Sigmoid colon (tissue), 7 donors: ENCODE measurements around the gene SSR1. TPM values are rescaled to one million over a fixed set of nuclear protein-coding genes. Genes with fewer than 3 reads are reported as not detected.

Source experiments
- DNase-seq: peaks from one replicate; pipeline ENCODE4 v3.0.0-alpha.2; 2019
- H3K27ac ChIP-seq, 4 donors: fragments of 200-600 bp; sonication (generic); one replicate each; pipeline ENCODE4 v1.5.1; 2016 to 2019; ENCODE audit warnings: mild to moderate bottlenecking in 1 of 4
- H3K27me3 ChIP-seq, 3 donors: fragments of 200-600 bp; sonication (generic); one replicate each; pipeline ENCODE4 v1.5.1; 2019; ENCODE audit warnings: mild to moderate bottlenecking in 1 of 3
- H3K36me3 ChIP-seq, 4 donors: fragments of 200-600 bp; sonication (generic); one replicate each; pipeline ENCODE4 v1.5.1; 2016 to 2019
- H3K4me1 ChIP-seq, 4 donors: fragments of 200-600 bp; sonication (generic); one replicate each; pipeline ENCODE4 v1.5.1; 2017 to 2019
- H3K4me3 ChIP-seq, 4 donors: fragments of 200-600 bp; sonication (generic); one replicate each; pipeline ENCODE4 v1.5.1; 2017 to 2019; ENCODE audit warnings: mild to moderate bottlenecking in 2 of 4, moderate library complexity in 1 of 4
- H3K9me3 ChIP-seq, 4 donors: fragments of 200-600 bp in 3 of 4; sonication (generic) in 3 of 4; one replicate each; pipeline versions ENCODE4 v1.5.1 to v1.6.1; 2013 to 2019
- CTCF ChIP-seq, 4 experiments: fragments of 450-650 bp in 3 of 4; fragments of 200-600 bp in 1 of 4; IDR thresholded peaks; one replicate each; pipeline ENCODE4 v1.5.1; 2016 to 2019; ENCODE audit warnings: antibody characterized with exemption in 4 of 4, mild to moderate bottlenecking in 3 of 4, moderate library complexity in 2 of 4
- EP300 ChIP-seq, 4 donors: sonication (generic); formaldehyde crosslinking; IDR thresholded peaks; one replicate each; pipeline ENCODE4 v1.6.1; 2017; ENCODE audit warnings: antibody characterized with exemption in 4 of 4
- POLR2A ChIP-seq, 2 donors: fragments of 450-650 bp; IDR thresholded peaks; one replicate each; pipeline ENCODE4 v1.6.1; 2016; ENCODE audit warnings: antibody characterized with exemption in 2 of 2, mild to moderate bottlenecking in 2 of 2, moderate library complexity in 2 of 2
- POLR2AphosphoS5 ChIP-seq, 4 donors: sonication (generic); formaldehyde crosslinking; IDR thresholded peaks; one replicate each; pipeline ENCODE4 v1.6.1; 2017; ENCODE audit warnings: antibody characterized with exemption in 4 of 4
- WGBS, 2 donors: extraction: QIAGEN DNeasy Blood & Tissue Kit; methylation state at CpG; one replicate each; pipeline ENCODE4 v1.1.7; 2013; 5-methylcytosine and 5-hydroxymethylcytosine counted together
- intact Hi-C: fragments of 100-400 bp; cut with DNase I; formaldehyde crosslinking; loops from one replicate; pipeline ENCODE4 v1.15.1; 2023
- polyA plus RNA-seq, 3 donors: library from polyadenylated mRNA; stranded (reverse); fragments of 200-250 nt; gene quantifications; one replicate each; pipeline ENCODE4 v1.2.3, GENCODE V29; 2013
- total RNA-seq, 4 donors: library from RNA; depleted of rRNA; stranded (reverse); fragments of >200 nt; gene quantifications; one replicate each; pipeline ENCODE4 v1.1.0, GENCODE V29; 2016
- donor health status: healthy with polysubstance abuse.
- donor health status: Bipolar disorder and iron deficiency.
- donor health status: healthy.

The SSR1 gene
- total and polyA plus RNA-seq, 7 donors: 10.8 to 55.1 (median 29.7) TPM

- Histone ChIP-seq H3K4me3 (no peak overlapping the region), H3K27me3 (no peaks in the 10 kb centered on the region), H3K36me3 (peaks cover 16 to 54% (median 40%) of the 10 kb centered on the region in 4 donors), H3K27ac (peak overlapping the region in 1 of 4 donors; percentile 27), H3K4me1 (no peaks in the 10 kb centered on the region), H3K9me3 (peaks cover 0 to 6% (median 3%) of the 10 kb centered on the region in 4 donors)
- intact Hi-C loops: no loop called here
- no peak for DNase-seq
- WGBS, 2 donors: 90% methylated on average over 6 of the region's 6 CpGs
- TF ChIP-seq POLR2AphosphoS5 (IDR thresholded peaks at IDR 0.05) (no peak), POLR2A (IDR thresholded peaks at IDR 0.05) (no peak), EP300 (IDR thresholded peaks at IDR 0.05) (no peak), CTCF (IDR thresholded peaks at IDR 0.05) (no peak)
These were observed 61.2 kb downstream of the SSR1 start for GRCh38 chr6:7251646-7252260.

- H3K27ac ChIP-seq: no peak overlapping the region
- no peak overlapping the region for H3K4me3 ChIP-seq
- H3K36me3 ChIP-seq: peaks cover 16 to 64% (median 49%) of the 10 kb centered on the region in 4 donors
- 93 to 94% methylated on average over 8 of the region's 8 CpGs for whole genome bisulfite sequencing, 2 donors
- H3K9me3 ChIP-seq: peaks cover 0 to 2% (median under 1%) of the 10 kb centered on the region in 4 donors
- H3K27me3 ChIP-seq: no peaks in the 10 kb centered on the region
- no peak for TF ChIP-seq POLR2AphosphoS5 (IDR thresholded peaks at IDR 0.05)
- TF ChIP-seq EP300 (IDR thresholded peaks at IDR 0.05): no peak
- TF ChIP-seq POLR2A (IDR thresholded peaks at IDR 0.05): no peak
- TF ChIP-seq CTCF (IDR thresholded peaks at IDR 0.05): no peak
- DNase-seq: no peak
- intact Hi-C loops: no loop called here
- H3K4me1 ChIP-seq: no peaks in the 10 kb centered on the region
These were observed 62.2 kb downstream of the SSR1 start for GRCh38 chr6:7250812-7251211.

GRCh38 chr6:7249946-7250643 is 62.9 kb downstream of the SSR1 start:
- no peak overlapping the region for H3K4me3 ChIP-seq
- no peaks in the 10 kb centered on the region for H3K9me3 ChIP-seq
- H3K27me3 ChIP-seq: no peaks in the 10 kb centered on the region
- no peak overlapping the region for H3K27ac ChIP-seq
- TF ChIP-seq POLR2A (IDR thresholded peaks at IDR 0.05): no peak
- no peak for TF ChIP-seq EP300 (IDR thresholded peaks at IDR 0.05)
- TF ChIP-seq CTCF (IDR thresholded peaks at IDR 0.05): no peak
- TF ChIP-seq POLR2AphosphoS5 (IDR thresholded peaks at IDR 0.05): no peak
- WGBS, 2 donors: 56 to 67% methylated on average over 7 of the region's 7 CpGs
- intact Hi-C loops: no loop called here
- H3K4me1 ChIP-seq: no peaks in the 10 kb centered on the region
- peaks cover 16 to 70% (median 52%) of the 10 kb centered on the region in 4 donors for H3K36me3 ChIP-seq
- no peak for DNase-seq

- H3K36me3 ChIP-seq: peaks cover 16 to 70% (median 53%) of the 10 kb centered on the region in 4 donors
- no peak for DNase-seq
- TF ChIP-seq EP300 (IDR thresholded peaks at IDR 0.05) (no peak), POLR2A (IDR thresholded peaks at IDR 0.05) (no peak), CTCF (IDR thresholded peaks at IDR 0.05) (no peak), POLR2AphosphoS5 (IDR thresholded peaks at IDR 0.05) (no peak)
- H3K9me3 ChIP-seq: no peaks in the 10 kb centered on the region
- WGBS, 2 donors: 90 to 97% methylated on average over 2 of the region's 2 CpGs
- no peak overlapping the region for H3K27ac ChIP-seq
- no peak overlapping the region for H3K4me3 ChIP-seq
- H3K4me1 ChIP-seq: no peaks in the 10 kb centered on the region
- H3K27me3 ChIP-seq: no peaks in the 10 kb centered on the region
- intact Hi-C loops: no loop called here
These were observed 63.6 kb downstream of the SSR1 start for GRCh38 chr6:7249391-7249790.
